Measurements from ENCODE around the gene RBFOX2.

DNA sequence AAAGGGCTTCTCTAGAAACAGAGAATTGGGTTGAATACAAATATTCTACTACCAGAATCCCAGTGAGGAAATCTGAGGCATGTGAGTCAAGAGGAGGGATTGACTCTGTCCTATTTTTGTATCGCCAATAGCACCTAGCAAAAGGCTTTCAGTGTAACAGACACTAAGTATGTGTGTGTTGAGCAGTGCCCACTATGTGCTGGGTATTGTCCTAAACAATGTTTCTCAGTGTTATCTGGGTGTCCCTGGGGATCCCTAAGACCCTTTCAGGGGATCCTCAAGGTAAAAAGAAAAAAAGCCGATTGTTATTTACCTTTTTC is 21.0 kb upstream of the RBFOX2 start:
- TF ChIP-seq, protein P1, sequence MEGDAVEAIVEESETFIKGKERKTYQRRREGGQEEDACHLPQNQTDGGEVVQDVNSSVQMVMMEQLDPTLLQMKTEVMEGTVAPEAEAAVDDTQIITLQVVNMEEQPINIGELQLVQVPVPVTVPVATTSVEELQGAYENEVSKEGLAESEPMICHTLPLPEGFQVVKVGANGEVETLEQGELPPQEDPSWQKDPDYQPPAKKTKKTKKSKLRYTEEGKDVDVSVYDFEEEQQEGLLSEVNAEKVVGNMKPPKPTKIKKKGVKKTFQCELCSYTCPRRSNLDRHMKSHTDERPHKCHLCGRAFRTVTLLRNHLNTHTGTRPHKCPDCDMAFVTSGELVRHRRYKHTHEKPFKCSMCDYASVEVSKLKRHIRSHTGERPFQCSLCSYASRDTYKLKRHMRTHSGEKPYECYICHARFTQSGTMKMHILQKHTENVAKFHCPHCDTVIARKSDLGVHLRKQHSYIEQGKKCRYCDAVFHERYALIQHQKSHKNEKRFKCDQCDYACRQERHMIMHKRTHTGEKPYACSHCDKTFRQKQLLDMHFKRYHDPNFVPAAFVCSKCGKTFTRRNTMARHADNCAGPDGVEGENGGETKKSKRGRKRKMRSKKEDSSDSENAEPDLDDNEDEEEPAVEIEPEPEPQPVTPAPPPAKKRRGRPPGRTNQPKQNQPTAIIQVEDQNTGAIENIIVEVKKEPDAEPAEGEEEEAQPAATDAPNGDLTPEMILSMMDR (IDR thresholded peaks at IDR 0.05) = no peak
- TF ChIP-seq MEF2A (IDR thresholded peaks at IDR 0.05; ENCODE audit: borderline replicate concordance, low read depth) (no peak), POLR2AphosphoS5 (IDR thresholded peaks at IDR 0.05; ENCODE audit: low read depth, low read length) (no peak), MXI1 (IDR thresholded peaks at IDR 0.05; ENCODE audit: low read depth, low read length) (no peak), EZH2phosphoT487 (IDR thresholded peaks at IDR 0.05; ENCODE audit: borderline replicate concordance, low read depth) (no peak), CHD2 (IDR thresholded peaks at IDR 0.05; ENCODE audit: low read length, partially characterized antibody) (no peak)
